ENCODE measurements around the gene APBB2.

DNA sequence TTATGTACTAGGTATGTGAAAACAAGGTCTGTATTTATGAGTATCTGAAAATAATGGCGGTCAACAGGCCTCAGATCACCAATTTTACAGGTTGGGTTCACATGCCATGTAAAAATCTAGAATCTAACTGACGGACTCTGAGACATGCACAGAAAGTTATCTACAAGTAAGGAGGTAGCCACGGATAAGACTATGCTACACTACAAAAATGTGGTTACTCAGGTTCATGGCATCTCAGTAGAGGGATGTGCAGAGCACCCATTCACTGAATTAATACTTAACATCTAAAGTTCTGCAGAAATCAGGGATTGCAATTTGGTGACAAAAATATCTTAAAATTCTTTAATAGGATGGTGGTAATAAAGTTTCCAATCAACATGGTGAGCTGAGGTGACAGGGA lies 155.9 kb downstream of the APBB2 start:
- TF ChIP-seq POLR2A (IDR thresholded peaks at IDR 0.05), result no peak
- TF ChIP-seq, protein P1, sequence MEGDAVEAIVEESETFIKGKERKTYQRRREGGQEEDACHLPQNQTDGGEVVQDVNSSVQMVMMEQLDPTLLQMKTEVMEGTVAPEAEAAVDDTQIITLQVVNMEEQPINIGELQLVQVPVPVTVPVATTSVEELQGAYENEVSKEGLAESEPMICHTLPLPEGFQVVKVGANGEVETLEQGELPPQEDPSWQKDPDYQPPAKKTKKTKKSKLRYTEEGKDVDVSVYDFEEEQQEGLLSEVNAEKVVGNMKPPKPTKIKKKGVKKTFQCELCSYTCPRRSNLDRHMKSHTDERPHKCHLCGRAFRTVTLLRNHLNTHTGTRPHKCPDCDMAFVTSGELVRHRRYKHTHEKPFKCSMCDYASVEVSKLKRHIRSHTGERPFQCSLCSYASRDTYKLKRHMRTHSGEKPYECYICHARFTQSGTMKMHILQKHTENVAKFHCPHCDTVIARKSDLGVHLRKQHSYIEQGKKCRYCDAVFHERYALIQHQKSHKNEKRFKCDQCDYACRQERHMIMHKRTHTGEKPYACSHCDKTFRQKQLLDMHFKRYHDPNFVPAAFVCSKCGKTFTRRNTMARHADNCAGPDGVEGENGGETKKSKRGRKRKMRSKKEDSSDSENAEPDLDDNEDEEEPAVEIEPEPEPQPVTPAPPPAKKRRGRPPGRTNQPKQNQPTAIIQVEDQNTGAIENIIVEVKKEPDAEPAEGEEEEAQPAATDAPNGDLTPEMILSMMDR (IDR thresholded peaks at IDR 0.05), result no peak
- TF ChIP-seq EP300 (IDR thresholded peaks at IDR 0.05), result no peak

Measured in tibial nerve (tissue), 4 donors.